ENCODE measurements around the gene RBMY1A1.
"Not testable (repeated sequence)": the region's sequence is repeated elsewhere in the genome, so short reads cannot be mapped to it uniquely, and the experiment has no call there.

Gene RBMY1A1

GRCh38 chrY:21534579-21534978, at the start of gene RBMY1A1:
Gene RBMY1A1, plus strand, starts transcription at chrY:21534879. Its CDS starts 2,013 bp downstream, at chrY:21536892.
- not testable (repeated sequence) for H3K9me3 Mint-ChIP-seq; H3K4me3 Mint-ChIP-seq; H3K27me3 Mint-ChIP-seq; H3K4me1 Mint-ChIP-seq (ENCODE audit: low read depth); H3K36me3 Mint-ChIP-seq (ENCODE audit: low read depth); H3K27ac Mint-ChIP-seq

GRCh38 chrY:21511038-21511437, 23.6 kb upstream of the RBMY1A1 start, which contains the start of gene RBMY1B:
Gene RBMY1B, plus strand, starts transcription at chrY:21511338. Its CDS starts 2,013 bp downstream, at chrY:21513351.
- H3K36me3 Mint-ChIP-seq (ENCODE audit: low read depth); H3K4me3 Mint-ChIP-seq; H3K4me1 Mint-ChIP-seq (ENCODE audit: low read depth); H3K27me3 Mint-ChIP-seq; H3K9me3 Mint-ChIP-seq; H3K27ac Mint-ChIP-seq: not testable (repeated sequence)

GRCh38 chrY:21559316-21559984, 24.8 kb downstream of the RBMY1A1 start:
- H3K36me3 Mint-ChIP-seq (ENCODE audit: low read depth); H3K4me3 Mint-ChIP-seq; H3K27me3 Mint-ChIP-seq; H3K27ac Mint-ChIP-seq; H3K4me1 Mint-ChIP-seq (ENCODE audit: low read depth); H3K9me3 Mint-ChIP-seq: not testable (repeated sequence)

GRCh38 chrY:21585449-21585848, 50.8 kb downstream of the RBMY1A1 start:
- Mint-ChIP-seq H3K36me3 (ENCODE audit: low read depth) (no peaks in the 10 kb centered on the region), H3K4me3 (no peak overlapping the region), H3K27ac (no peak overlapping the region), H3K4me1 (ENCODE audit: low read depth) (no peaks in the 10 kb centered on the region), H3K27me3 (no peaks in the 10 kb centered on the region), H3K9me3 (no peaks in the 10 kb centered on the region)

GRCh38 chrY:21586454-21586853, 51.8 kb downstream of the RBMY1A1 start:
- H3K9me3 Mint-ChIP-seq; H3K36me3 Mint-ChIP-seq (ENCODE audit: low read depth); H3K27ac Mint-ChIP-seq; H3K4me3 Mint-ChIP-seq; H3K27me3 Mint-ChIP-seq; H3K4me1 Mint-ChIP-seq (ENCODE audit: low read depth): not testable (repeated sequence)

GRCh38 chrY:21592059-21592458, 57.4 kb downstream of the RBMY1A1 start:
- H3K4me1 Mint-ChIP-seq (ENCODE audit: low read depth), result no peaks in the 10 kb centered on the region
- no peak overlapping the region for H3K4me3 Mint-ChIP-seq
- H3K27me3 Mint-ChIP-seq, result no peaks in the 10 kb centered on the region
- H3K27ac Mint-ChIP-seq, result no peak overlapping the region
- H3K9me3 Mint-ChIP-seq, result no peaks in the 10 kb centered on the region
- no peaks in the 10 kb centered on the region for H3K36me3 Mint-ChIP-seq (ENCODE audit: low read depth)

- not testable (repeated sequence) for H3K4me1 Mint-ChIP-seq (ENCODE audit: low read depth); H3K27me3 Mint-ChIP-seq; H3K27ac Mint-ChIP-seq; H3K9me3 Mint-ChIP-seq; H3K4me3 Mint-ChIP-seq; H3K36me3 Mint-ChIP-seq (ENCODE audit: low read depth)
Observed at GRCh38 chrY:21596287-21596686, 61.6 kb downstream of the RBMY1A1 start.

Data from stimulated activated naive CD8-positive, alpha-beta T cell treated with anti-CD3 and anti-CD28 coated beads, Interleukin-15, Interleukin-2, amounts not matched to agents 100 ng/mL and 50 ng/mL, for 24 hours (primary cell).